NCI-H2227 (cell line): Measurements from ENCODE around the gene SLC28A1.

Experiments used
- DNase-seq: peaks from one replicate; lab custom pipeline; 2025; ENCODE audit not compliant: unreplicated experiment; lab: John Stamatoyannopoulos, UW

Gene SLC28A1

GRCh38 chr15:84934942-84935729 is 50.7 kb downstream of the SLC28A1 start:
- DNase-seq, result no peak

- DNase-seq, result peak; percentile 22
These were observed 52.7 kb downstream of the SLC28A1 start for GRCh38 chr15:84937144-84937543.

GRCh38 chr15:84938726-84939125 is 54.3 kb downstream of the SLC28A1 start:
- no peak for DNase-seq

- no peak for DNase-seq
These were observed 55.9 kb downstream of the SLC28A1 start for GRCh38 chr15:84940399-84940798.

GRCh38 chr15:84942456-84942855 is 58.0 kb downstream of the SLC28A1 start:
- DNase-seq, result no peak

GRCh38 chr15:84944311-84944710 is 59.8 kb downstream of the SLC28A1 start:
- DNase-seq, result no peak

GRCh38 chr15:84944861-84945260 is 60.4 kb downstream of the SLC28A1 start:
- no peak for DNase-seq

- no peak for DNase-seq
These were observed 62.5 kb downstream of the SLC28A1 start for GRCh38 chr15:84946772-84947489.

GRCh38 chr15:84947947-84948830 is 63.7 kb downstream of the SLC28A1 start:
- no peak for DNase-seq

- DNase-seq, result no peak
These were observed 64.6 kb downstream of the SLC28A1 start for GRCh38 chr15:84949043-84949442.

GRCh38 chr15:84949845-84950569 is 65.5 kb downstream of the SLC28A1 start:
- no peak for DNase-seq

GRCh38 chr15:84950570-84951111 is 66.2 kb downstream of the SLC28A1 start:
- no peak for DNase-seq

- DNase-seq, result no peak
These were observed 67.3 kb downstream of the SLC28A1 start for GRCh38 chr15:84951736-84952135.

- DNase-seq, result no peak
These were observed 68.7 kb downstream of the SLC28A1 start for GRCh38 chr15:84953136-84953535.

GRCh38 chr15:84953726-84954125 is 69.3 kb downstream of the SLC28A1 start:
- DNase-seq, result no peak

GRCh38 chr15:84955089-84955848 is 70.8 kb downstream of the SLC28A1 start:
- peak; percentile 61 for DNase-seq

- DNase-seq, result no peak
These were observed 71.7 kb downstream of the SLC28A1 start for GRCh38 chr15:84956199-84956598.

- no peak for DNase-seq
These were observed 76.1 kb downstream of the SLC28A1 start for GRCh38 chr15:84960391-84961113.

- no peak for DNase-seq
These were observed 76.6 kb downstream of the SLC28A1 start for GRCh38 chr15:84961114-84961452.
